Measurements from ENCODE around the gene MAD1L1.

MAD1L1 gene

DNA sequence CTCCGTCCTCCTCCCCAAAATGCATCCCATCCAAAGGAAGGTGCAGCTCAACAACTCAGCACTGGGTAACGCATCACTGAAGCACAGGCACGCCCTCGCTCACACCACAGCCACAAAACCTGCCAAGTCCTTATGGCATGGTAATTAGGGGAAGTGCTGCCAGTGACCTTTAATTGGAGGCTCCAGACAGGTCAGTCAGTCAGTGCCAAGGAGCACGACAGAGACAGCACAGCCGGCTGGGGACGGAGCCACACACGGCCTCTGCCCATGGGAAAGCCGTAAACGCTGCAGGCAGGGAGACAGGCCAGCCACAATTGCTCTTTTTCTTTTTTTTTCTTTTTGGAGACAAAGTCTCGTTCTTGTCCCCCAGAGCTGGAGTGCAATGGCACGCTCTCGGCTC is 146.5 kb downstream of the MAD1L1 start:
- no peak for DNase-seq (ENCODE audit: low read depth)

DNA sequence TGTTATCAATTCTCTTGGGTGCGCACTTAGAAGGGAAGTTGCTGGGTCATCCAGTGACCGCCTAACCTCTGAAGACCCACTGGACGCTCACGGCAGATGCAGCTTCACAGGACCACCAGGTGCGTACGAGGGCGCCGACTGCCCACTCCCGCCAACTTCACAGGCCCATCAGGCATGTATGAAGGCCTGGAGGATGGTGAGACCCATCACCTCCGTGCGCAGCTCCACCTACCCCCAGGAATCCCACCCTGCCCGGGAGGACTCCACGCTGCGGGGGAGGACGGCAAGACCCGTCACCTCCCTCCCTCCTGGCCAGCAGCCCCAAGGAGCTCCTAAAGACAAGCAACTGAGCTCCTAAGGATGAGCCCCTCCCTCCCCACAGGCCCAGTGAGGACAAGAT is 146.9 kb downstream of the MAD1L1 start:
- DNase-seq (ENCODE audit: low read depth): no peak

DNA sequence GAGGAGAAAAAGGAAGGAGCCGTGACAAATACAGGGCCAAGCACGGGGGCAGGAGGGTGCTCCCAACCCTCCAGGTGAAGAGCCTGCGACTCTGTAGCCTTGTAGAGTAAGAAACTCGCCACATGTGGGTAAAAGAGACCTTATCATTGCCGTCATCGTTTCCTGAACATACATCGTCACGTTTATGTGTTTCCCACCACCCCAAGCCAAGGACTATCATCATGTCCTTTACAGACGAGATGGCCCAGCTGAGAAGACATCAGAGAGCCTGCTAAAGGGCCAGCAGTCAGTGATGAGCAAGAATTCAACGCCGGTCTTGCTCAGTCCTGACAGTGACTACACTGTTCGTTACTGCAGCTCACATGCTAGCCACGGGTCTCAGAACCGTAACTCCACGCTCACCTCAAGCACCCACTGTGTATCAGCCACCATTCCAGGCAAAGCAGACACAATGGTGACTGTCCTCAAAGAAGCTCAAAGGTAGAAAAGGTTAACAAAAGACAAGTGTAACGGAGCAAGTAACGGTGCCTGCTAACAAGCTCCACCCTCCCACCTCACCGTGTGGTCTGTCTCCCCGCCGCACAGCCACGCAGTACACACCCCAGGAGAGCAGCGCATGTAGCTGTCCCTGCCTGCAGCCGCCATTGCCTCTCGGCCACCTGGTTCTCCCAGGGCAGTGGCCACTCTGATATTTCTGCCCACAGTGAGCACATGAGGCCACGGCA is 147.8 kb downstream of the MAD1L1 start:
- no peak for DNase-seq (ENCODE audit: low read depth)

DNA sequence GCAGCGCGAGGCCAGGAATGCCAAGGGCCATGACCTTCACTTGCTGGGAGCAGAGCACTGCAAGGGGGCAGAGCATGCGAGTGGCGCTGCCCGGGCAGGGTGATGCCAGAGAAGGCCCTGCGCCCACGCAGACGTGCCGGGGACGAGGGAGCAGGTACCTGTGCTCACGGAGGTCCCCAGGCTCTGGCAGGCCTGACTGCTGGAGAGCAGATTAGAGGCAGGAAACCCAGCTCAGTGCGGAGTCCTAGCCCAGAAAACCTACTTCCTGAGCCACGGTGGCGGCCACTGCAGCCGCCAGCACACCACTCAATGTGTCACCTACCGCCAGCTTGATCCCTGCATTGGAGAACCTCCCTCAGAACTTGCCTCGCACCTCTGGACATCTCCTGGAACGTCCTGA is 148.4 kb downstream of the MAD1L1 start:
- no peak for DNase-seq (ENCODE audit: low read depth)

DNA sequence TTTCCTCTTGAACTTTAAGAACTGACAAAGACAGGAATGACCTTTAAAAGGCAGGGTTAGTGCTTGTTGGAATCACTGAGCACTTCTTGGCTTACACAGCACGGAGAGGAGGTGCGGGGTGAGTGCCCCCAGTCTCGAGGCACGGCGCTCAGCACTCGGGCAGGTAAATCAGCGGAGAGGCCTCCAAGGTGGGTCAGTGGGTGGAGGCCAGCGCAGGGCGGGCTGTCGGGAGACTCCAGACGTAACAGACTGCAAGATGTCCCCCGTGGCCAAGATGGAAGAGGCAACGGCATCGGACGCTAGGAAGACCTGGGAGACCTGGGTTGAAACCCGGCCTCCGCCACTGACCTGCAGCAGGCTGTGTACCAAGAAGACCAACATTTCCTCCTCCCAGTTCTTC is 149.4 kb downstream of the MAD1L1 start:
- DNase-seq (ENCODE audit: low read depth): no peak

DNA sequence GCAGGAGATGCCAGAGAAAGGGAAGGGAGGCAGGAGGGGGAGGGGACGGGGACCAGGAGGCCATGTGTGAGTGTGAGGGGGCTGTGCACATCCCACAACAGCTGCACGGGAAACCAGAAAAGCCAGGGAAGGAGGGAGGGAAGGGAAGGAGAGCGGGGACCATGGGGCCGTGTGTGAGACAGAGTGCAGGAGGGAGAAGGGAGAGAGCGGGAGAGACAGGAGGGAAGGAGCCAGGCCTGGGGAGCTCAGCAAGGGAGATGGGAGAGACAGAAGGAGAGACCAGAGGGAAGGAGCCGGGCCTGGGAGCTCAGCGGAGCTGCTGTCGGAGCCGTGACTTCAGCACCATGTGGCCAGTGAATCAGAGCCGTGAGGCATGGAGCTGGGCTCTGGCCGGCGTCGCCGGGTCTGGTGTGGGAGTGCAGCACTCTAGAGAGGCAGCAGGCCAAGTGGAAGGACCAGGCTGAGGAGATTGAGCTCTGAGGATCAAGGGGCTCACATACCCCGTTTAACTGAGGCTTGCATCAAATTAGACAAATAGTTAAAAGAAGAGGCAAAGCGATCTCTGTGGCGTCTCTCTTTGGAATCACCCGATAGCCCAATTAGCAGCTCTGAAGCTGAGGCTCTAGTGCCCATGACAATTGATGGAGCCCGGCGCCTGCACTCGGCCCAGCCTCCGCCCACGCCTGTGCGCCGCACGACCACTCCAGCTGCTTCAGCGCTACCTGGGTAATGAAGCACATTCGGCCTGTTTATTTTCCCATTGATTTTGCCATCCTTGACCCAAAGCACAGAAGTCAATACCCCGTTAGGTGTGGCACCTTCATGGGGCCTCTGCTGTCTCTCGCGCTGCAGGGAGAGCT is 150.4 kb downstream of the MAD1L1 start:
- no peak for DNase-seq (ENCODE audit: low read depth)

DNA sequence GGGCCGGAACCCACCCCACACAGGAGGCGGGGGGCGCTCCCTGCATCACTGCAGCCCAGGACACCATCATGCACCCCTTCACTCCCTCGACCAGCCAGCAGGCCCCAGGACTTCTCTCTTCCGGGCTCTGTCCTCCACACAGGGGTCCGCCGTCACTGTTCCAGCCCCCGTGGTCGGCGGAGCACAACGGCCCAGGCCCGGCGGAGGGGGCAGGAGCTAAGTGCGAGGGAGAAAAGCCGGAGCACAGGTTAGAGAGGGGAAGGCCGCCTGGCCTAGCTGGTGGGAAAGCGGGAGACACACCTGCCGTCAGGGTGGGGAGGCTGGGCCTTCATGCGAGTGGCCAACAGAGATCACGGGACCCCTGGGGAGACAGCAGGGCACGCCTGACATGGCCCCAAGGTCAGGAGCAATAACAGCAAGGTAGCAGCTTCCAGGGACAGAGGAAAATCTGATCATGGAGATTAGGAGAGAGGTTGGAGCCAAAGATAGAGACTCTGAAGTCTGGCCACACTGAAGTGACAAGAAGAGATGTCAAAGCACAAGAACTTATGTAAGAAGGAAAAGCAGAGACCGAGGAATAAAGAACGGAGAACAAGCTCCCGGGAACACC is 151.1 kb downstream of the MAD1L1 start:
- DNase-seq (ENCODE audit: low read depth): no peak

DNA sequence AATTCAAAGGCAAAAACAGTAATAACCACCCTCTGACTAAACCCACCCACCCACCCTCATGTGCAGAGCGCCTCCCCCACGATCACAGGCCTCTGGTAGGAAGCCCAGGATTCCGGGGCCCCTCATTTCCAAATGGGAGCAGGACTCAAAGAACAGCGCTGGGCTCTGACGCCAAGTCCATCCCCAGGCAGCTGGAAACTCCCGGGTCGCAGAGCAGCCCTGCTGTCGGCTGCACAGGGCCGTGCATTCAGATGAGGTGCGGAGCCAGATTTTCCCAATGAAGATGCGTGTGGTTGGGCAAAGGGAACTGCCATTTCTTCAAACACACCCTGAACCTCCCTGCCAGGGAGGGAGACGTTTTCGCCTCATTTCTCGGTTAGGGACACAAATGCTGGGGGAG is 152.3 kb downstream of the MAD1L1 start:
- DNase-seq (ENCODE audit: low read depth): no peak

DNA sequence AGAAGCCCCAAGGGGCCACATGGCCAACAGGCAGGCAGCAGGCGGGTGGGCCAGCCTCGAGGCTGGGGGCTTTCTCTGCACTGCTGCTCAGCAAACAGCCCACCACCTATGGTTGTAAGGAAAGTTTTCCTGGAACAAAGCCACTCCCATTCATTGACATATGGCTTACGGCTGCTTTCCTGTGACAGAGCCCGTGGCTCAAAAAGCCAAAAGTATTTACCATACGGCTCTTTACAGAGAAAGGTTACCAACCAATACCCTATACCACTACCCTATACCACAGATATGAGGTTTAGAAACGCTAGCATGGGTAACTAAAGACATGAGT is 152.7 kb downstream of the MAD1L1 start:
- DNase-seq (ENCODE audit: low read depth): no peak

DNA sequence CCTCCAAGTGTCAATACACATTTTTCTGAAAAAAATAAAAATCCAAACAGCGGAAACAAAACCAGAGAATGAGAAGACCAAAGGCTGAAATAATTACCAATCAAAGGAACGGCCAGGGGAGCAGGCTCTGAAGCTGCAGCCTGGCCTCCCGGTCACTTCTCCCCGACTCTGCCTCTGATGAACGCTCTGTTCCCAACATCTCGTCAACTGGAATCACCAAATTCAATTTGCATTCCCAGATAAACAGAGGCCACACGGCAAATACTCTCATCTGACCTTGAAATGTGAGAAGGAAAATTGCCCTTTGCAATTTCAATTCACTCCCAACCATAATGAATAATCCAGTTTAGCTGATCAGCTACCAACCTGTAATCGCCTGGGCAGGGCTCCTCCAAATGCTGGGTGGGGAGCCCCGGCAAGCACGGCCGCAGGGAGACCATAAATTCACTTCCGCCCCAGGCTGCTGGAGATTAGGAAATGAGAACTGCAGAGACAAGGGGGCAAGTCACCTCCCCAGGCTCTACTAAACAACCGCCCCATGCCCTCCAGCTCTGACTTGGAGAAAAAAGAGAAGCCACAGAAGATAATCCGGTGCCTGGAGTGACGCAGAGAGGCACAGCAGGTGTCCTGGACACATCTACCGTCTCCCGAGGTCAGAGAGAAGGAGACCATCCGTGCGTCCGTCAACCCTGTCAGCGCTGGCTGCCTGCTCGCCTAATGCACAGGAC is 153.2 kb downstream of the MAD1L1 start:
- DNase-seq (ENCODE audit: low read depth): no peak

DNA sequence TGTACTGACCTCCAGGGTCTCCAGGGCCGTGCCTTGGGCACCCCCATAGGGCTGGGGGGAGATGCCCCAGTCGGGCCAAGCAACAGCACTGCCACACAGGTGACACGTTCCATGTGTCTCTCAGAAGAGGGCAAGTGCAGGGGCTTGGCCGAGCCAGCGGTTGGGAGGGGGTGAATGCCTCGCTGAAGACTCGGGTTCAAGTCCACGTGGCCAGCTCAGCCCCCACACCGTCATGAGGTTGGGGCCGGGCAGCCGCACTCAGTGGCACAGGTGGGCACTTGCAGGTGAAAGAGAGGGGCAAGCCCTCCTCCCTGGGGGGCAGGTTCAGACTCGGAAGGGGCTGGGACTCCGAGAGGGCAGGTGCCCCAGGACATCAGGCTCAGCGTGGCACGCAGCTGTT is 153.8 kb downstream of the MAD1L1 start:
- DNase-seq (ENCODE audit: low read depth): no peak

DNA sequence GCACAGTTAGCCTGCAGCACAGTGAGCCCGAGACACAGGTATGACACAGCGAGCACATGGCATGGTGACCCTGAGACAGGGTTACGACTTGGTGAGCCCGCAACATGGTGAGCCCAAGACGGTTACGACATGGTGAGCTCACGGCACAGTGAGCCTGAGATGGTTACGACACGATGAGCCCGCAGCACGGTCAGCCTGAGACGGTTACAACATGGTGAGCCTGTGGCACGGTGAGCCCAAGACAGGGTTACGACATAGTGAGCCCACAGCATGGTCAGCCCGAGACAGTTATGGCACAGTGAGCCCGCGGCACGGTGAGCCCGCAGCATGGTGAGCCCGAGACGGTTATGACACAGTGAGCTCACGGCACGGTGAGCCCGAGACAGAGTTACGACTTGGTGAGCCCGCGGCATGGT is 156.1 kb downstream of the MAD1L1 start:
- DNase-seq (ENCODE audit: low read depth): no peak

DNA sequence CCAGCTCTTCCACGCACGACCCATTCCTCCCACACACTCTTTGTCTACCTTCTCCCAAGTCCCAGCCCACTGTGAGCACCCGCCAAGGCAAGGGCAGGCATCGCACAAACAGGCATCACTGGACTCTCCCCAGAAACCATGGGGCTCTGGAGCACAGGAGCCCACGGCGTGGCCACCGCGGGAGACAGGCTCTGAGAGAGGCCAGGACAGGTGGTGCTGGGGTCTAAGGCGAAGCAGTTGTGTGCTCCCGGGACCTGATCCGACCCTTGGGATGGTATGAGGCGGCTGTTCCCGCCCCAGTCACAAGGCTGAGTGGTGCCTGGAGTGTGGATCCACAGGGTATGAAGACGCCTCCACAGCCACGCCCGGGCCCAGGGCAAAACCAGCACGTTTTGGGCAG is 156.9 kb downstream of the MAD1L1 start:
- DNase-seq (ENCODE audit: low read depth): no peak

DNA sequence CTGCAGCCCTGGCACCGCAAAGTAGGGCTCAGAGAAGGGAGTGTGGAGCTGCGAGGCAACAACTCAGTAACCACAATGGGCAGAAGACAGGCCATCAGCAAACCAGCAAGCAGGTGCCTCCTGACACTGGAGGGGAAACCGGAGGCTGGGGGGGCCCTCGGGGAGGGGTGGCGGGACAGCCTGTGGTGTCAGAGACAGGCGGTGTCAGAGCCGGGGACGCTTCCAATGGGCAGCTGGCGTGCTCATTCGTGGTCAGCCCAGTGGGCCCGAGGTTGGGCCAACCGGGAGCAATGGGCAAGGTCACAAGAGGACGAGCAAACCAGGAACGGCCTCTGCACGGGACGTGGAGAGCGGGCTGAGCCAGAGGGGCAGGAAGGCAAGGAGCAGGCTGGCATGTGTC is 158.1 kb downstream of the MAD1L1 start:
- no peak for DNase-seq (ENCODE audit: low read depth)

DNA sequence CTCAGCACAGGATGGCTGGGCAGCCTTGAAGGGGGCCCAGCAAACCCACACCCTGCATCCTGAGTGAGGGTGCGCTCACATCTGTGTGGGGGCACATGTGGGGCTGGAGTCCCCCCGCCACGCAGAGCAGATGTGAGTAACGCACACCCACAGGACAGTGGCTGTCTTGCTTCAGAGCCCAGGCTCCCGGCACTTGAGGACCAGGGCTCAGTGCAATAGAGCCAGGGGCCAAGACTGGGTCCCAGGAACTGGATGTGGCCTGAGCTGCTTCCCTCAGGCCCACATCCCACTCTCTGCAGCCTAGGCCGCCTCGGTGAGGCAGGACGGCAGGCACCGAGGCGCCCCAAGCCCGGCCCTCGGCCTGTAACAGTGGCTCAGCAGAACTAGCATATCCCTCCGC is 159.9 kb downstream of the MAD1L1 start:
- no peak for DNase-seq (ENCODE audit: low read depth)

DNA sequence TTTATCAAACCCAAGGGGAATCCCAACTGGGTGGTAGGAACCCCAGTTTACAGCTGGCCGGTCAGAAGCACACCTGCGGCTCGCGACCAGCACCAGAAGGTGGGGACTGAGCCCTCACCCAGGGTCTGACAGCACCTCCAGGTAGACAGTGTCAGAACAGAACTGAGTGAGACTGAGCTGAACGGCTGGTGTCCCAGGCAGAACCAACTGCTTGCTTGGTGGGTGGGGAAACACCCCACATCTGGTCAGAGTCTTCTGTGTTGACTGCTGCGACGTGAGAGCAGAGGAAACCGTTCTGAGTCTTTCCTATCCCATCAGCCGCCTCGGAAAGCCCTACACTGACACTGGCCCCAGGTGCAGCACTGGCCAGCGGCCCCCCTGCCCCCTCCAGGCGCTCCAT is 160.7 kb downstream of the MAD1L1 start:
- no peak for DNase-seq (ENCODE audit: low read depth)

DNA sequence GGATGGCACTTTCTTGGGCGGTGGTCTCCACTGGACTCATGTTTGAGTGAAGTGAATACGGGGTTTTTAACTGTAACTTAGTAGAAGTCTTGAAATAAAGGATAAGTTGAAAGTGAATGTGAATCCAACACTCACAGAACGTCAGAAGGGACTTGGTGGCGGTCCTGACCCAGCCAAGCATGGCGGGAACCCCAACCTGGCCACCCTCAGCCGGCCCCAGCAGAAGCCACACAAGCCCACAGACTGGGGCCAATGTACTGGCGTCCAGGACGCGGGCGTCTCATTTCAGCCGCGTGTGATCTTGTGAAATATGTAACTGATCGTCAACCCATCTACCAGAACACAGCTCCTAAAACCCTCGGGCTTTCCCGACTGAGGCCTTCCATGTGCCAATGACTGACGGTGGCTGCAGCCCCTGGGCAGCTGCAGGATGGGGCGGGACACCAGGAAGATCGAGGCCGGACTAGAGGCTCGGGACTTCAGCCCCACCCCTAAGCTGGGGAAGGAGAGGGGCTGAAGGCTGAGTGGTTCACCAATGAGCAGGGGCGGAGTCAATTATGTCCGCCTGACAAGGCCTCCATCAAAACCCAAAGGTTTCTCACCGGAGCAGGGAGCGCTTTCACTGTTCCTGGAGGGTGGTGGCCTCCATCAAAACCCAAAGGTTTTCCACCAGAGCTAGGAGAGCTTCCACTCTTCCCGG is 161.5 kb downstream of the MAD1L1 start:
- DNase-seq (ENCODE audit: low read depth): no peak

DNA sequence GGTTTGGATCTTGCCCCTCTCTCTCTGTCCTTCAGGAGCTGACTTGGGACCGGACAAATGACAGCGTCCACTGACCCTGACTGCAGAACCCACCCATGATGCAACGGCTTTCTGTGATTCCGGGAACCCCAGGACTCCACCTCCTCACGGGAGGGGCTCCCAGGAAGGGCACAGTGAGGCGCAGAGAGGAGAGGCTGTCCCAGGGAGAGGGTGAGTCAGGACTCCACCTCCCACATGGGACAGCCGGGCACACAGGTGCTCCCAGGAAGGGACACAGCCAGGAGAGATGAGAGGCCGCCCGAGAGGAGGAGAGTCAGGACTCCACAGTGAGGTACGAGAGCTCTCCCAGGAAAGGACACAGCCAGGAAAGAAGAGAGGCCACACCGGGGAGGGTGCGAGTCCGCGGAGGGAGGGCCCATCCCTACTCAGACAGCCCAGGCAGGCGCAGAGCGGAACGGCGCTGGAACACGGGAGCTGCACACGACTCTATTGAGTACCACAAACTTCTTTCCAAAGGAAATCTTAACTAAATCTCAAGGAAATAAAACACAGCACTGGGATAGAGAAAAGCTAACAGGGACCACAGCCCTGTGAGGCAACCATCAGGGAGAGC is 162.5 kb downstream of the MAD1L1 start:
- DNase-seq (ENCODE audit: low read depth): no peak

DNA sequence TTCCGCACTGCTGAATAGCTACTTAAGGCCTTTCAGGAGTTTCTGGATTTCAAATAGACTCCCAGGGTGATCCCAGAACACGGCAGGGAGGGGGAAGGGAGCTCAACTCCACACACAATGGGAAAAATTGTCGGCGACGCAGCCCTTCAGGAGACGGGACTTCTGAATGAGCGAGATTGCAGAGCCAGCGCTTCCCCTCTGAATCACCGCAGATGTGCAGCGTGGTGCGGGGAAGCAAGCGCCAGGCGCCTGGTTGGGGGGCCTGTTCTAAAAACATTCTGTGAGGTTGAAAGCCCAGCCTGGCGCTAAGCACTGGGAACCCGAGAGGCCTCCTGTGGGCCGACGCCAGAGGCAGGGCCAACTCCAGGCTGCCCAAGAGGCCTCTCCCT is 163.3 kb downstream of the MAD1L1 start:
- DNase-seq (ENCODE audit: low read depth): no peak

DNA sequence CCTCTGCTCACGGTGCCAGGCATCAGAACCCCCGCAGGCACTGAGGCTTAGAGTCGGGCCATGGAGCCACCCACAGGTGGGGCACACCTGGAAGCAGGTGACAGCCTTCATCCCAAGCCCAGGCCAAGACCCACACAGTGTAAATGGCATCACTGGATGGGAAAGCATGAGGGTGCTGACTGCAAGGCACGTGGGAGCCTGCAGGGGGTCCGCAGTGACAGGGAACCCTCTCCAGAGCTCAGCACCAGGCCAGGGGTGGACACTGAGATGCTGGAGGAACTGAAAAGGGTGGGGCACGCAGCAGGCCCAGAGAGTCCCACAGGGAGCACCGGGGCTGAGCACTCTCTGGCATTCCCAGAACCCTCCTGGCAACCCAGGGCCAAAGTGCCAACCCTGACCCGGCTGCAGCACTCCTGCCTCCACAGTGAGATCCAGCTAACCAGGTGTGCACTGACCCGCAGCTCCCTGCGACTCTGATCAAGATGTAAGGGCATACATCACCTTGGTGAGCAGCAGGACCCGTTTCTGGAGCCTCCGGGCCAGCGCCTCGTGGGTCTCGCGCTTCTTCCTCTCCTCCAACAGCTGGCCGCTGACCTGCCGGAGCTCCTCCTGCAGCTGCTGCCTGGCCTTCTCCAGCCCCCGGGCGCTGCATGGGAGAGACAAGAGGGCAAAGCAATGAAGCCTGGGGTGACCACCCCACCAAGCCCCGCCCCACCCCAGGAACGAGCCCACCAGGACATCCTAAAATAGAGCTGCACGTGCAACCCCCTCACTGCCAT is 163.9 kb downstream of the MAD1L1 start:
- no peak for DNase-seq (ENCODE audit: low read depth)

Data from stimulated activated CD8-positive, alpha-beta memory T cell treated with anti-CD3 and anti-CD28 coated beads, Interleukin-12 subunit alpha, Interleukin-12 subunit beta, amount 100 ng/mL, for 1 hour (primary cell).